ENCODE measurements around the gene KDM2A.

The KDM2A gene

GRCh38 chr11:67118801-67119584 lies at the start of gene KDM2A:
TSS of gene KDM2A (plus strand) at chr11:67119263. CDS start at chr11:67121317, 2,054 bp downstream.
- DNase-seq (ENCODE audit: low read depth, low spot score): peak; percentile 86
- TF ChIP-seq CTCF (IDR thresholded peaks at IDR 0.05; ENCODE audit: insufficient read depth, low read length, missing control alignments): no peak
- ChIA-PET CTCF (interaction anchor here (0.6 to 1.9 kb wide), 10 partner anchors 9 to 165 kb away, joined by 3 to 7 read pairs (median 3); no protein-coding TSS in a partner anchor), POLR2A (interaction anchor here (0.6 to 1.4 kb wide), 3 partner anchors 81 to 198 kb away, joined by 3 to 7 read pairs (median 3); no protein-coding TSS in a partner anchor)
- H3K4me3 ChIP-seq (ENCODE audit: low read depth, low read length): peak within 1 kb of the TSS; percentile 89

- no peak overlapping the region for H3K4me3 ChIP-seq (ENCODE audit: low read depth, low read length)
- TF ChIP-seq CTCF (IDR thresholded peaks at IDR 0.05; ENCODE audit: insufficient read depth, low read length, missing control alignments): peak; percentile 93
- ChIA-PET POLR2A (no interaction called here), CTCF (interaction anchor here (1.1 to 9.4 kb wide), 6 partner anchors 10 to 243 kb away, joined by 3 to 57 read pairs (median 5); no protein-coding TSS in a partner anchor)
- DNase-seq (ENCODE audit: low read depth, low spot score): no peak
These were observed 47.4 kb upstream of the KDM2A start for GRCh38 chr11:67071420-67072284.

- ChIA-PET POLR2A (no interaction called here), CTCF (interaction anchor here (1.1 to 9.4 kb wide), 7 partner anchors 9 to 242 kb away, joined by 3 to 57 read pairs (median 5); no protein-coding TSS in a partner anchor)
- no peak overlapping the region for H3K4me3 ChIP-seq (ENCODE audit: low read depth, low read length)
- no peak for DNase-seq (ENCODE audit: low read depth, low spot score)
- no peak for TF ChIP-seq CTCF (IDR thresholded peaks at IDR 0.05; ENCODE audit: insufficient read depth, low read length, missing control alignments)
These were observed 46.8 kb upstream of the KDM2A start for GRCh38 chr11:67072295-67072694.

- CTCF ChIA-PET: interaction anchor here (1.0 to 9.4 kb wide), 6 partner anchors 8 to 243 kb away, joined by 3 to 57 read pairs (median 4); no protein-coding TSS in a partner anchor
- no peak for TF ChIP-seq CTCF (IDR thresholded peaks at IDR 0.05; ENCODE audit: insufficient read depth, low read length, missing control alignments)
- H3K4me3 ChIP-seq (ENCODE audit: low read depth, low read length): no peak overlapping the region
- no peak for DNase-seq (ENCODE audit: low read depth, low spot score)
- POLR2A ChIA-PET: interaction anchor here (0.6 kb wide), 1 partner anchor 1024 kb away, joined by 4 read pairs; no protein-coding TSS in a partner anchor
These were observed 45.2 kb upstream of the KDM2A start for GRCh38 chr11:67073908-67074307.

GRCh38 chr11:67076202-67076601 lies 42.9 kb upstream of the KDM2A start:
- TF ChIP-seq CTCF (IDR thresholded peaks at IDR 0.05; ENCODE audit: insufficient read depth, low read length, missing control alignments): no peak
- no peak overlapping the region for H3K4me3 ChIP-seq (ENCODE audit: low read depth, low read length)
- ChIA-PET POLR2A (no interaction called here), CTCF (interaction anchor here (1.0 to 9.4 kb wide), 4 partner anchors 23 to 241 kb away, joined by 3 to 57 read pairs (median 4); no protein-coding TSS in a partner anchor)
- DNase-seq (ENCODE audit: low read depth, low spot score): no peak
